NCI-H146 (cell line): Measurements from ENCODE around the gene ZNF329.

Source experiments
- DNase-seq: peaks from one replicate; lab custom pipeline; 2025; lab: John Stamatoyannopoulos, UW

ZNF329 gene

GRCh38 chr19:58118979-58119733 lies 31.4 kb downstream of the ZNF329 start:
- DNase-seq = no peak

DNA sequence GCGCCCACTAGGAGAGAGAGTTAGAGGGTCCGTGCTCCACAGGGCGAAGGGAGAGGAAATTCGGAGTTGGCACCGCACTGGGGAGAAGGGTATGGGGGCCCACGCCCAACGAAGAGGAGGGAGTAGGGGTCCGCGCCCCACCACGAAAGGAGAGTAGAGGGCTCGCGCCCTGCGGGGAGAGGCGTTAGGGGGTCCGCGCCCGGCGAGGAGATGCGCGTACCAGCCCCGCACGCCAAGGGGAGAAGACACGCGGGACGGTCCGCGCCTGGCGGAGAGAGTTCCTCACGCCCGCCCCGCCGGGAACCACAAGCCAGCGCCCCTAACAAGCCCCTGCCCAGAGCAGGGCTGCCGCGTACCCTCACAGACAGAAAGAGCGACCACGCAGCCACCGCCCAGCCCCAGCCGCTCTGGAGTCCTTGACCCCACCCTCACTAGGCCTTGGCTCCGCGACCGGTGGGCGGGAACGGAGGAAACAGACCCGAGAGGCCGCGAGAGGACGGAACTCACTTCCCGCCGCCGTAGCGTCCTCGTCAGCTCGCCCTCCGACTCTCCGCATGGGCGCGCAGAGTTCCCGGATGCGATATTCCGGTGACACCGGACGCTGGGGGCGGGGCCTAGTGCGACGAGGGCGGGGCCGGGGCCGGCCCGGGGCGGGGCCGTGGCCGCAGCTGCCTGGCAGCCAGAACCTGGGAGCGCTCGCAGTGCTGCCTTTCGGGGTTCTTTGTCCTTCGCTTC lies 32.6 kb downstream of the ZNF329 start:
- no peak for DNase-seq

- DNase-seq = no peak
Observed at GRCh38 chr19:58108546-58108817, 42.1 kb downstream of the ZNF329 start.

- no peak for DNase-seq
Observed at GRCh38 chr19:58107778-58108545, 42.6 kb downstream of the ZNF329 start.

- DNase-seq = no peak
Observed at GRCh38 chr19:58098682-58098998, 51.9 kb downstream of the ZNF329 start.

GRCh38 chr19:58097781-58098681 lies 52.6 kb downstream of the ZNF329 start, which contains the start of gene ZSCAN18:
Gene ZSCAN18, minus strand, starts transcription at chr19:58098231. Its CDS starts 7,964 bp downstream, at chr19:58090267.
- peak; percentile 93 for DNase-seq

DNA sequence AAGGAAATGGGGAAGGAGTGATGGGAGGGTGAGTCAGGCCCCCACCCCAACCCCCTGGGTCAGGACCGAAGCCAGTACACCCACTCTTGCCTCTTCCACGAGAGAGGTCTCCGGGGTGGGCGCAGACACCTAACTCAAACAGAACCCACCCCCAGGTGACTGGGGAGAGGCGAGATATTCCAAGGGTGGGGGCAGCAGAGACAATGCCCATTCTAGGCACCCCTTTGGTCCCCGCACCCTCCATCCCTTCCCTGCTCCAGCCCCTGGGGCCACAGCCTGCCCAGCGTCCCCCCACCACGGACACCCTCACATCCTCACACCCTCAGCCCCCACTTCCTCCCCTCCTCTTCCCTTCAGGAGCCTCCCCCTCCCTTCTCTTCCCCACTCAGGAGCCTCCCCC lies 53.2 kb downstream of the ZNF329 start:
- DNase-seq = no peak

DNA sequence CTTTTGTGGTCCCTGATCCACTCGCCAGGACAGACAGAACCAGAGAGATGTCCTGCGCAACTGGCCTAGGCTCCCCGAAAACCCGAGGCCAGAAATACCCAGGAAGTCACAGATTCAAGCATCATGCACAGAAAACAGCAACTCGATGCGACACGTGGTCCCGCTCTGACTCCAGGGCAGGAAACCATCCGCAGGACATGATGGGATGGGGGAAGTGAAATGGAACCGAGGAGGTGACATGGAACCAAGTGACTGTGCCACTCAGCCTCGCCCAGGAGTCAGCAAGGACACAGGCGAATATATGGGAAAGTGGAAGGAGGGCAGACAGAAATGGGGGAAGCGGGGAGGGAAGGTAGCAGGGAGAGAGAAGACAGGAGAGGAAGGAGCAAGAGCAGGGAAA lies 53.7 kb downstream of the ZNF329 start:
- no peak for DNase-seq

DNA sequence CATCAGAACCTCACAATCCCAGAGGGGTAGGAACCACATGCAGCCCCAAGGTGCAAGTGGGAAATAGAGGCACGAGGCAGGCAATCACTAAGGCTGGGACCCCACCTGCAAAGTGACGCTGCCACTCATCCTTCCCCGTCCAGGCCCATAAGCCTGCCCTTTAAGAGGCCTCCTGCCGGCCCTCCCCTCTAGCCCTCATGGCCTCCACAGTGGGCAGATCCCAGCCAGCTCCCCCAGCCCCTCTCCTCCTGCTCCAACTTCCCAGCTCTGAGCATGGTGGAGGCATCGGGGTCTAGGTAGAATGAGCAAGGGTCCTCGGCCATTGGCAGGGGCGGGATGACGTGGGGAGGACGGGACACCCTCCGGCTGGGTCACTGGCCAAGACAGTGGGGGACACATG lies 55.3 kb downstream of the ZNF329 start:
- DNase-seq = no peak

DNA sequence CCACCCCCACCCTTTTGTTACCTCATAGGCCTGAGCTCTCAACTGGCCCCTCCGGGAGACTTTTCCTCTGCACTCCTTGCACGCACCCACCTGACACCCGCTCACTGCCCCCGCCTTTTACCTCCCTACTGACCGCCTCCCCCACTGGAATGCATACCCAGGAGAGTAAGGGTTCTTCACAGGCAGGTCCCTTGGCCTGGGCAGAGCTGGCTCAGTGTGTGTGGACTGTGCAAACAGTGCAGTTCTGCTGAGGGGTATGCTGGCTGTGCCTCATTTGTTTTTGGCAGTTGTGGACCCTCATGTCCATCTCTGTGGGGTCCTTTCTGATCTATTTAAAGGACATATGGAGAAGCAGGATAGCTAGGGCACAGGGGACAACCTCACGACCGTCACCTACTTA lies 57.5 kb downstream of the ZNF329 start:
- no peak for DNase-seq

DNA sequence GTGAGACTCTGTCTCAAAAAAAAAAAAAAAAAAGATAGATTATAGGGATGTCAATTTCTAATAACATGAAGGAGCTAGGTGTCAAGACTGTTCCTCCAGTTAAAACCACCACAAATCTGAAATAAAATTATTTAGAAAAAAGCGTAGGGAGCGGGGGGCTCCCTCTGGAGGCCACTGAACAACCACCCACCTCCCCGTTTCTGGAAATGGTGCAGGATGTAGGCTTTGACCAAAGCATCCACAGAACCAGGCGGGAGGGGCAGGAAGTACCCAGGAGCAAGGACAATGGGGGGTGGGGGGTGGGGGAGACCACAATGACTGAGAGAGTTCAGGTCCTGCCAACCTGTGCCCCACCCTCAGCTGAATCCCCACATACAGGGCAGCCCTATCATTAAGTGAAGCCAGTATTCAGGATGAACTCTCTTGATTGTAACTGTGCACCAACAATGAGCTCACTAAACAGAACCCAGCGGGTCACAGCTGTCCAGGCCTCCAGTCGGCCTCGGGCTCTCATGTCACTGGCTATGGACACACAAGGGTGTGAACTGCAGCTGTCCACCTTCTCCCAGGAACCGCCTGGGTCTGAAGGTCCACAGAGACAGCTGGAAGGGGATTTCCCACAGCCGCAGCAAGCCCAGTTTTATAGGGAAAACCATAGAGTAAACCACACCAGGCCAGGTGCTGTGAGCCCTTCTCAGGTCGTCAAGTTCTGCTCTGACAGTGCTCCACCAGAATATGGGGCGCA lies 59.2 kb downstream of the ZNF329 start:
- DNase-seq = no peak

DNA sequence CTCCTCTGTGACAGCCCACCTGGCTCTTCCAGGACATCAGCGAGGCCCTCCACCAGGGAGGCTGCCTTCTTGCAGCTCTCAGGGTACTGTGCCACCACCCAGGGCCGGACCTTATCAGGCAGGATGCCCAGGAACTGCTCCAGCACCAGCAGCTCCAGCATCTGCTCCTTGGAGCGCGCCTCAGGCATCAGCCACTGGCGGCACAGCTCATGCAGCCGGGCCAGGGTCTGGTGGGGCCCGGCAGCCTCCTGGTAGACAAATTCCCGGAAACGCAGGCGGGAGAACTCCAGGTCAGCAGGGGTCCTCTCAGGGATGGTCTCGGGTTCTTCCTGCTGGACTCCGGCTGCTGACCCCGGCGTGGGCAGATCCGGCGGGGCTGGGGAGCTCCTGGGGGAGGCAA lies 60.7 kb downstream of the ZNF329 start:
- DNase-seq = no peak

GRCh38 chr19:58088521-58089052 lies 62.0 kb downstream of the ZNF329 start:
- no peak for DNase-seq

DNA sequence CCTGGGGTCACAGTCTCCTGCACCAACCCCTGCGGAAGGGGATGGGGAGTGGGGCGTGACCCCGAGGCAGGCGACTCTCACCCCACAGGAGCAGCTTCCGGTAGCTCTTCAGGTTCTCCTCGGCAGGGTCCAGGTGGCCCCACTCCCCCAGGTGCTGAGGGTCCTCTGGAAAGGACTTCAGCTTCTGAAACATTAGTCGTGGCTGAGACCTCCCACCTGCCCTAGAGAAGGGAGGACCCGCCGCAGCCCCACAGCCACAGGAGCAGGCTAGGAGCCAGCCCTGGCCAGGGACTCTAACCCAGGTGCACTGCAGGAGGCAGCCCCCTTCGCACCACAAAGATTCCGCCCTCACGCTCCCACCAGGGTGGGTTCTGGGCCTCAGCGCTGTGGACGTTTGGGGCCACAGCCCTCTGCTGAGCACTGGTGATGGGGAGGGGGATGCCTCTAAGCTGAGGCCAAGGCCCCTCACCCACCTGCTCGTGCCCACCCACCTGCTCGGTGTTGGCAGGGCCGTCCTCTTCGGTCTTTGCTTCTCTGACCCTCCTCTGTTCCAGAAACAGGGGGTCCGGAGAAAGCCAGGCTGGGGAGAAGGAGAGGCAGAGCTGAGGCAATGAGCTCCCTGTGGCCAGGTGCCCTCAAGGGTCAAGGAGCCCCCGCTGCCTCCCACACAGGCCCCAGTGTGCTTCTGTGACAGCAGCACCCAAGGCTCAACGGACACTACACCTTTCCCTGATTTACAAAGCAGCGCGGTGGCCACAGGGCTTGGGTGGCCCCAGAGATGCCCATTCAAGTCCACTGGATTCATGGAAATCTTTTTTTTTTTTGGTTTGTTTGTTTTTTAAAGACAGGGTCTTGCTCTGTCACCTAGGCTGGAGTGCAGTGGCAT lies 63.5 kb downstream of the ZNF329 start:
- no peak for DNase-seq

DNA sequence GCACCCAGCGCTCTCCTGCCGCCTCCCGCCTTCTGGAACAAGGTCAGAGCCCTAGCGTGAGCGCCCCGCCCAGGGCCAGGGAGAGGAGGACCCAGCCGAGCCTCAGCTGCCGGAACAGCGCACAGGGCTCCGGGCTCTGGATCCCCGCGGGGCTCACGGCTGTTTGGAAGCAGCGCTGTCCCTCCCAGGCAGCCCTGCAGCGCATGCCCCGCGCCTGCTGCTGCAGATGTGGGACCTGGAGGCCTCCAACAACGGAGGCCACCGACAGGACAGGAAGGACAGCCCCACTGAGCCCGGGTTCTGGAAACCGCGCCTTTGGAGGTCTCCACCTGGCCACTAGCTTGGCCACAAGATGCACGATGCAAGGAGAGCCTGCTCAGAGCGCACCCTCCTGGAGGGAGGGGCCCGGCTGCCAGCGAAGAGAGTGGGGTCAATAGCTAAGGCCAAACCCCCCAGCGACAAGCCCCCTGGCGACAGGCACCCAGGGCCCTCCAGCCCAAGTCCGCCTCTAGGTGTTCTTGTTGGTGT lies 65.2 kb downstream of the ZNF329 start:
- DNase-seq = no peak

- DNase-seq = no peak
Observed at GRCh38 chr19:58084596-58085347, 65.8 kb downstream of the ZNF329 start.

GRCh38 chr19:58083021-58083420 lies 67.6 kb downstream of the ZNF329 start:
- DNase-seq = no peak

GRCh38 chr19:58079792-58080191 lies 70.8 kb downstream of the ZNF329 start:
- no peak for DNase-seq
